ENCODE data around the gene CHAF1A. TPM values are rescaled to one million over a fixed set of nuclear protein-coding genes. Genes with fewer than 3 reads are reported as not detected.

The CHAF1A gene
- total and polyA plus RNA-seq, 2 of the 4 experiments (the other 2 are of a cell fraction), result 12.4 to 22.9 TPM

- peak overlapping the region; percentile 48 for H3K4me2 ChIP-seq (ENCODE audit: low read depth, low read length)
- POLR2A ChIA-PET (ENCODE audit: unreplicated experiment), result interaction anchor here (0.6 kb wide), 1 partner anchor 1817 kb away, joined by 3 read pairs; no protein-coding TSS in a partner anchor
- 28% methylated on average over 20 of the region's 25 CpGs; no CpG with 5 or more reads in 1 of the 2 experiments for WGBS, 2 experiments (ENCODE audit: extremely low coverage in 2 of 2, insufficient read length in 1 of 2)
- H3K9me1 ChIP-seq (ENCODE audit: insufficient read depth, low read length), result peaks cover 38% of the 10 kb centered on the region
- CTCF ChIA-PET, result interaction anchor here (0.9 kb wide), 1 partner anchor 15 kb away, joined by 3 read pairs; no protein-coding TSS in a partner anchor
- H2BK120ac ChIP-seq (ENCODE audit: low read depth, low read length), result peak overlapping the region; percentile 91
- no peak for ATAC-seq (ENCODE audit: low read depth)
- H2BK20ac ChIP-seq (ENCODE audit: low read depth, low read length), result peak overlapping the region; percentile 86
- H3K18ac ChIP-seq (ENCODE audit: low read depth, low read length), result peak overlapping the region; percentile 58
- H4K20me1 ChIP-seq (ENCODE audit: insufficient read depth, low read length), result peaks cover 68% of the 10 kb centered on the region
- peak overlapping the region; percentile 99 for H2AK5ac ChIP-seq (ENCODE audit: low read depth, low read length)
- H3K79me1 ChIP-seq (ENCODE audit: low read depth in 1 of 2, low read length in 2 of 2), result peaks cover 16 to 96% of the 10 kb centered on the region in 2 experiments; a peak in 3 of 4 replicates
- H4K8ac ChIP-seq (ENCODE audit: low read depth in 2 of 2, low read length in 2 of 2), result peak overlapping the region; percentile 82 to 95
- peak overlapping the region; percentile 94 for H2BK5ac ChIP-seq (ENCODE audit: low read depth, low read length, poor library complexity, severe bottlenecking)
- in situ Hi-C loops (cut with MboI; ENCODE audit: low sequenced_read_pairs) (no loop called here), intact Hi-C loops (cut with micrococcal nuclease) (loop anchor here (2.0 kb wide), 1 partner anchor 17 kb away; no protein-coding TSS in a partner anchor), dilution Hi-C loops (cut with HindIII; ENCODE audit: low sequenced_read_pairs, unreplicated experiment) (no loop called here)
- BruUV-seq (replicated peaks), result no TSS peak
- no peaks in the 10 kb centered on the region for H3K27me3 ChIP-seq (ENCODE audit: control insufficient read depth, insufficient read depth, low read length)
- peaks cover 5% of the 10 kb centered on the region for H3K36me3 ChIP-seq (ENCODE audit: control insufficient read depth, insufficient read depth, low read length)
- peak overlapping the region; percentile 64 for H3K9ac ChIP-seq (ENCODE audit: low read depth, low read length)
- peak; percentile 36 for DNase-seq
- peak overlapping the region; percentile 74 for H3K14ac ChIP-seq (replicated peaks; ENCODE audit: low read depth, low read length)
- peak overlapping the region; percentile 88 for H3K56ac ChIP-seq (ENCODE audit: extremely low read depth, insufficient read depth, low read length)
- H3K27ac ChIP-seq (ENCODE audit: insufficient read depth, low read length), result peak overlapping the region; percentile 90
- TF ChIP-seq SMC3 (IDR thresholded peaks at IDR 0.05; ENCODE audit: low read depth, low read length) (no peak), RAD21 (IDR thresholded peaks at IDR 0.05; ENCODE audit: low read length) (no peak), CEBPB (IDR thresholded peaks at IDR 0.05; ENCODE audit: low read depth, low read length) (no peak), MAFK (IDR thresholded peaks at IDR 0.05; ENCODE audit: low read depth, low read length) (no peak), RFX5 (IDR thresholded peaks at IDR 0.05; ENCODE audit: low read depth, low read length) (no peak)
- peak overlapping the region; percentile 92 for H2AK9ac ChIP-seq (replicated peaks; ENCODE audit: low read depth, low read length, poor library complexity)
- peak overlapping the region; percentile 77 for H3K23ac ChIP-seq (ENCODE audit: low read depth, low read length)
- H4K91ac ChIP-seq (ENCODE audit: insufficient read depth, low read depth, low read length), result peak overlapping the region; percentile 85
- peak overlapping the region; percentile 53 for H2AFZ ChIP-seq (replicated peaks; ENCODE audit: low read length, poor library complexity)
- H3K9me3 ChIP-seq (ENCODE audit: control insufficient read depth, insufficient read depth, low read length), result no peaks in the 10 kb centered on the region
- H2BK15ac ChIP-seq (ENCODE audit: low read depth, low read length), result peak overlapping the region; percentile 53; the same call in 2 of the 3 replicates
- peak overlapping the region; percentile 97 for H3K4ac ChIP-seq (ENCODE audit: low read depth, low read length)
- no peak overlapping the region for H3K4me3 ChIP-seq (ENCODE audit: insufficient read depth, low read depth, low read length)
- peak overlapping the region; percentile 83 for H4K5ac ChIP-seq (ENCODE audit: low read depth, low read length)
- H3K4me1 ChIP-seq (ENCODE audit: control insufficient read depth, insufficient read depth, low read length), result peaks cover 56% of the 10 kb centered on the region
Measured at GRCh38 chr19:4373601-4374497, 28.6 kb upstream of the CHAF1A start.
